ENCODE results near the gene SLC4A4.
A peak's percentile ranks its signal among the peaks of the same experiment; 100 is the strongest.
"Not testable (repeated sequence)": the region's sequence is repeated elsewhere in the genome, so short reads cannot be mapped to it uniquely, and the experiment has no call there.

SLC4A4 gene

DNA sequence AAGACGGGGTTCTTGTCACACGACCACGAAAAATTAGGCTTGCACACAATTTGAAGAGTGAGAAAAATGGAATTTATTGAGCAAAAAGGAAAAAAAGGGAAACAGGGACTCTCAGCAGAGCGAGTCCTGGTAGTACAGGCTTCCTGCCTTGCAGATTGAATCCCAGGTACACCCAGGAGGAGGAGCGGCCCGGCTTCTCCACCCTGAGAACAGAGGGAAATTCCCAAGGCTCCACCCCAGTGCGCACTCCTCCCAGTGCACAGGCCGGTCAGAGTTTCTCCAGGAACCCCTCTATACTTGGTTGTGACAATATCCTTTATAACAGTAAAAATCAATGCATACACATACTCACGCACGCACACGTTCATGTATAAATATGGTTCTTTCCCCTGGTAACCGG lies 22.0 kb downstream of the SLC4A4 start:
- DNase-seq, result no peak

DNA sequence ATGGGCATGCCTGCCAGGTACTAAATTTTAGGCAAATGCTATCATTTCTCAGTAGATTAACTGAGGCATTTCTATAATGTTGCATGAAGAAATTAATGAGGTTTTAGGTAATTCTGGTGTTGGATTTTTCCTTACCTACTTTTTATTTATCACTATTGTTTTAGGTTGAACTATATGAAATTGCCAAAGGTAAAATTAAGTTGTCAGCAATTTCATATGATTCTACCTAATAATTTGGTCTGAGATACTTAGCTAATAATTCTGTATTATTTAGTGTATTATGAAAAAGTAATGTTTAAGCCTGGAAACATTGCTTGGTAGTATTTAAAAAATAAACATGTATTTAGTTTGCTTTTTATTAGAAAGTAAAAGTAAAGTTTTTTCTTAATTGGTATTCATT lies 22.7 kb downstream of the SLC4A4 start:
- DNase-seq, result no peak

DNA sequence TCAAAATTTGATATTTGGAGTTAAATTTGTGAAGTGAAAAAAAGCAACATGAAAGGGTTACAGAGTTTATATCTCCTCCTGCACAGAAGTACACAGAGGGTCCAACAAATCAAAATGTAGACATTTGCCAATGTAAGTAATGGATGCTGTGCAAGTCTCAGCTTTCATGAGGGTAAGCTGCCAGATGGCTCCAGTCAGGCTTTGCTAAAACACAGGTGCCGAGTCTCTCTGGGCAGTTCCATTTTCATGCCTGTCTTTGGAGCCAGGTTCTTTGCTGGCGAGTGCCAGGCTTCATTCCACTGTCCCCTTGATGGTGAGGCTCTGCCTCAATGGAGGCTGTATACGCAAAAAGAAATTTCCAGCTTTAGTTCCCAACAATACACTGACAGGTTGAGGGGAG lies 27.9 kb downstream of the SLC4A4 start:
- no peak for DNase-seq

DNA sequence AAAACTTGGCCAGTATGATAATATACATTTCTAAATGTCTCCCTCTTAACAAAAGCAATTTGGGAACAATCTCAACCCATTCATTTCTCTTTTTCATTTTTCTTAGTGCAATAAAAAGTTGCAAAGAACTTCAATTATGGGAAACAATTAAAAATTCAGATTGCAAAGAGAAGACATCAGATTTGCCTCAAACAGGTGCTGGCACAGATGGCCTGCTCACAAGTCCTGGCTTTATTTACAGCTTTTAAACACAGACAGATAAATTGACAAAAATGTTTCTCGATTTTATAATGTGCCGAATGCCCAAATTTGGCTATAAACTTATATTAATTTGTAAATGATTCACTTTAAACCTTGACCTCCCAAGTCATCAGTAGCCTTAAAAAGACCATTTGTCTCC lies 28.7 kb downstream of the SLC4A4 start:
- DNase-seq, result no peak

DNA sequence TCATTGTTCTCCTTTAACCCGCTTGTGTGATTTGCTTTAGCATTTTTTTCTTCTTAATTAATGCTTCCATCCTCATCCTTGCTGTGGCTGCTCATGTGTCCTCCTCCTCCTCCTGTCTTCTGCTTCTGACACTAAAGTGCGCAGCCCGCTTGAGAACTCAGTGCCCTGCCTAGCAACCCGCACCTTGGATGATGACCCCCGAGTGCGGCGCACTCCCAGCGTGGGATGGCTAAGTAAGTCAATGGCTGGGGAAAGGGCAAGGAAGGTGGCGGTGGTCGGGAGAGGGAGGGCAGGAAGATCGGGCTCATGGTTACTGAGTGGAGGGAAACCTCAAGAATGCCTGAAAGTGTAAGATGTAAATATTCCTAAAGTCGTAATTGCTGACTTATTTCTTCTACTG lies 30.1 kb downstream of the SLC4A4 start:
- DNase-seq, result no peak

DNA sequence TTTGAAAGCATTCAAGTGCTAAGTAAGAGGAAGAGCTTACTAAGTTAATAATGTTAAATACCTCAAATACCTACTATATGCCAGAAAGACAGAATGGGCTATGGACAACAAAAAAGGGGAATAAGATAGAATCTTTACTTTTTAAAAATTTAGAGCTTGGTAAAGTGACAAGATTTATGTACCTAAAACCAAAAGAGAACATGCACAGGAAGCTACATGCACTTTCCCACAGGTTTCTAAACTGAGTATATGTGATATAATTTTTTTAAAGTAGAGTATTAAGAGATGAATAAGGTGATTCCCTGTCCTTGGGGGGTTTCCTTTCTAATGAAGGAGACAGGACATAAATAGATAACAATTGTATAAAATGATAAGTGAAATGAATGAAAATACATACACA lies 30.7 kb downstream of the SLC4A4 start:
- no peak for DNase-seq

DNA sequence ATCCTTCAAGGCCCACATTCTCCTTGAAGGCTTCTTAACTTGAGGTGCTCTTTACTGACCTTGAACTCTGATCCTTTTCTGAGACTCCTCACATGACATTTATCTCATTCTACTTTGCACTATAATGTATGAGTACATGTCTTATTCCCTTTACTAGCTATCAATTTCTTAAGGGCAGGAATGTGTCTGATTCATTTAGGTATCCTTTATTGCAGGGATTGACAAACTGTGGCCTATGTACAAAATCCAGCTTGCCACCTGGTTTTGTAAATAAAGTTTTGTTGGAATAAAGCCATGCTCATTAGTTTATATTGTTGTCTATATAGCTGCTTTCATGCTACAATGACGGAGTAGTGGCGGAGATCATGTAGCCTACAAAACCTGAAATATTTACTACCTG lies 36.7 kb downstream of the SLC4A4 start:
- no peak for DNase-seq

DNA sequence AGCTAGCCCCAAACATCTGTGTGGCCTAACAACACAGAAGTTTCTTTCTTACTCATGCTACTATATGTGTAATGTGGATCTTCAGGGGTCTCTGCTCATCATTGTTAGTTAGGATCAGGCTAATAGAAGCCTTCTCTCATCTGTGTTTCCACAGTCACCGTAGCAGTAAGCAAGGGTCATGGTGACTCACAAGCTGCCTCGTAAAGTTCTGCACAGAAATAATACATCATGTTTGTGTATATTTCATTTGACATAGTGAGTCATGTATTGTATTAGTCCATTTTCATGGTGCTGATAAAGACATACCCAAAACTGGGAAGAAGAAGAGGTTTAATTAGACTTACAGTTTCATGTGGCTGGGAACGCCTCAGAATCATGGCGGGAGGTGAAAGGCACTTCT lies 38.7 kb downstream of the SLC4A4 start:
- DNase-seq, result no peak

DNA sequence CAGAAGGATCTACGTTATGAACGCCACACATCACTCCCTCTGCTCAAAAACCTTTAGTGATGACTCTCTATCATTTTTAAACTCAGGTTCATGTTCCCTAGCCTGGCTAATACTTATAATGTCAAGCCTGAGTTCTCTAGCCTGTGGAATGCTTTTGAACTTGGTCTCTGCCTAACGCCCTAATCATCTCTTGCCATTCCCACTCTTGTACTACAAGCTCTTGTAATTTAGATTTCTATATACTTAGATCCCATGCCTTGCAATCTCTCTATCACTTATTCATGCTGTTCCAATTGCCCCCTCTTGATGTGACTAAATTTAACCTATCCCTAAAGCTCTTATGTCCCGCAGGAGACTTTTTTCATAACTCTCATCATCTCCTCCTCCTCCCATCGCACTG lies 40.3 kb downstream of the SLC4A4 start:
- DNase-seq, result no peak

DNA sequence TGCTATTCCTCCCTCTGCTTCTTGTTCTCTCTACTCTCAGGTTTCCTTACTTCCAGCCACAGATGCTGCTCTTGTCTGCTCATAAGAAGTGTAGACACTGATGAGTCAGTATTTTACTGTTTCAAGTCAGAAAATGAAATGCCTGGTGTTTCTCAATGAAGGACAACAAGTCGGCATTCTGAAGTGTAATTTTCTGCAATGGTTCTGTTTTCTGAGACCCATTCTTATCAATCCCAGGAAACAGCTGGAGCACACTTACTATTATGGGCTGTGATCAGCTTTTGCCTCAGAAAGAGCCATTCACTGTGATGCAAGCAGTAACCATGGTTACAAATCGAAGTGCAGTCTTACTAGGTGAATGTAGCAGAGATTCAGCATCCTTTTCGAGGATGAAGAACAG lies 42.0 kb downstream of the SLC4A4 start:
- no peak for DNase-seq

DNA sequence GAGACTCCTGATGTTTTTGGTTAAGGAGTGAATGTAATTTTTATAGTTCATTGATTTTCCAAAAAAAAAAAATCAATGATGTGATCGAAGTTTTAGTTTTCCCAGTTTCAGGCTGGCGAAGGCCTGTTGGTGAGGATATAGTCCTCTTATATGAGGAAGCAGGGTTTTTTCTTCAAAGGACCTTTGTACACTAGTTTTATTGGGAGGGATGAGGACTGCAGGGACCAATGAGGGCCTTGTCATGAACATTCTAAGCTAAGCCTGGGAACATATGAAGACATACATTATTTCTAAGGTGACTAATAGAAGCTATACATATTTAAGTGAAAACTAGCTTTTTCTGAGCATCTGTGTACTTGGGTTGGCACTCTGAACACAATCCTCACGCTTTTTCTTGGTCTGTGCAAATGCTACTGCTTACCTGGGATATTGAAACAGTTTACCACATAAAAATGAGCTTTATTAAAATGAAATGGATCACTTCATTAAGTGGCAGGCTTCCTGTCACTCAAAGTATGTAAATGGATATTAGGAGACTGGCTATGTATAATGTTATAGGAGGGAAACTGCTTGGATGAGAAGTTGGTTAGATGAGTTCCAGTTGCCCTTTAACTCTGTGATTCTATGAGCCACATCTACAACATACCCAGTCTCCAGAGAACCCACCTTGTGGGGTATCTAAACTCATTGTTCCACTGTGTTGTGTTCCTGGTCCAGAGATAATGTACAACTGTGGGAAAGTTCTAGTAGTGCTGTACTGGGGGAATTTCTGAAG lies 43.5 kb downstream of the SLC4A4 start:
- DNase-seq, result no peak

DNA sequence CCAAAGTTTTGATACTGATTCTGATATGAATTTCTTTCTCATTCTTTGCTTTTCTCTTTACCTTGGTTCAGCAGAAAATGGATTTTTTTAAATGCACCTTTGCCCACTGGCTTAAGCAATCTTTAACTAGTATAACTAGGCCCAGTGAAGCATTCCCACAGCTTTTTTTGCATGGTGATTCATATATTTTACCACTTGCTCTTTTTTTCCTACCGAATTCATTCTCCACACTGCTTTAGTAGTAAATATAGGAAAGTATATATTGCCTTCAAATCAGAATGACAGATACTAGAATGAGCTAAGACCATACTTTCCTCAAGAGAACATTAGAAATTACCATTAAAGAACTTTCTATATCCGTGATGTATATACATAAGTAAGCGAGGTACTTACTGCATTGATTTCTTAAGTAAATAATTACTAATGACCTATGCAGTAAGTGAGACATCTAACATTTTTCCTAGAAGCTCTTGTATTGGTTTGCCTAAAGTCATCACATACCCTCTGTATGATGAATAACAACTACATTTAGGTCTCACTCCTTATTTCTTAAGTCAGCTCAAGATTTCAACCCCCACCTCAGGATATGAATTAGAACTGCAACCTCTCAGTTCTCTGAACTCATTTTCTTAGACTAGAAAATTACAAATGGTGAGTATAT lies 44.2 kb downstream of the SLC4A4 start:
- no peak for DNase-seq

DNA sequence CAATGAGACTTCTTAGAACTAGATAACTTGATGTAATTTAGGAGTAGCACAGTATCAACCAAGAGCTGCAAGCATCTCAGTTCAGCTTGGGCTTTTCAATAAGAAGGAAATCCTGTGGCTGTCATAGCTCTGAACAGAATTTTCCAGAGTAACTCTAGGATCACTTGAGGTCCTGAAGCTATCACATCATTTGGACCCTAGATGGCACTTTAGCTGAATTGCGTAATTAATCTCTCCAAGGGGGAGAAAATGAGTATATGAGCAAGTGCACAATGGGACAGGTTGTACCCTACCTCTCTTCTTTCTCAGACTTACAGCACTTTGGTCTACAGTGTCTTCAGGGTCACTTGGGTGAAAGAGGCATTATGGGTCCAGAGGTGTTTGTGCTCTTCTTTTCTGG lies 45.2 kb downstream of the SLC4A4 start:
- no peak for DNase-seq

DNA sequence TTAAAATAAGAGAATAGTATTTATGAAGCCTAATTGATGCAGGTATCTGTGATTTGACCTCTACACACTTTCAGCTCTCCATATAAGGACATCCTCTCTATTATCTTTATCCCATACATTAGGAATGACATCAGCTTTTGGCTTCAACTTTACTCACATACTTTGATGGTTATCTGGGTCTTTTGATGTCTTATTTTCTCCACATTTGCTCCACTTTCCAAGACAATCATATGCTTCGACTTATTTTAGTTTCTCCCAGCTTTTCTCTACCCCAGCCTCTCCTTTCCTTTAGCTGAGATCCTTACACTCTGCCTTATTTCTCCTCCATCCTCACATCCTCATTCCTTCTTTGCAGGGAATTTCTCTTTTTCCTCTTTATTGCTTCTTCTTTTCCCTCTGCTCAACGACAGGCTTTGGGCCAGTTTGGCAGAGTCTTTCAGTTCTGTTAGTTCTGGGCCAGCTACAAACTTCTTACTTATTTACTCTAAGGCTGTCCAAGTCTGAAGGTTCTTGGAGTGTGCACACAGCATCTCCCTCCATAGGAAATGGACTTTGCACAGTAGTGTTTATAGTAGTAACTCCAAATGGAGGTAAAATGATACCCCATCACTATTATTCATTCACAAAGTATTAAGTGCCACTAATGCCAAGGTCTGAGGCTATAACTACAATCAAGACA lies 50.5 kb downstream of the SLC4A4 start:
- peak; percentile 11 for DNase-seq

DNA sequence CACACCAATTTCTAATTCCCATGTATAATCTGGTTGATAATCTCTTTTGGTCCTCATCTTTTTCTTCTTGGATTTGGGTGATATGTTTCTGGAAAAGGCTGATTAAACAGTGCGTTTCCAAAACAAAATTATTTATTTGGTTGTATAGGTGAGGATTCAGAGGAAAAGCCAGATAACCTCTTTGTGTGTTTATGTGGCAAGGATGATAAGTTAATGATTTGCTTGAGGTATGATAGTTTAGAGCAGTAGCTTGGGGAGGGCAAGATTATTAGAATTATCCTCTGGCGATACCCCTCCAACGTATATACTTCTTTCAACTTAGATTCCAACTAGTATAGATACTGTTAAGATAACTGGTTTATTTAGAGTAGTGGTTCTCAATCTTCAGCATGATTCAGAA lies 53.3 kb downstream of the SLC4A4 start:
- DNase-seq, result no peak

DNA sequence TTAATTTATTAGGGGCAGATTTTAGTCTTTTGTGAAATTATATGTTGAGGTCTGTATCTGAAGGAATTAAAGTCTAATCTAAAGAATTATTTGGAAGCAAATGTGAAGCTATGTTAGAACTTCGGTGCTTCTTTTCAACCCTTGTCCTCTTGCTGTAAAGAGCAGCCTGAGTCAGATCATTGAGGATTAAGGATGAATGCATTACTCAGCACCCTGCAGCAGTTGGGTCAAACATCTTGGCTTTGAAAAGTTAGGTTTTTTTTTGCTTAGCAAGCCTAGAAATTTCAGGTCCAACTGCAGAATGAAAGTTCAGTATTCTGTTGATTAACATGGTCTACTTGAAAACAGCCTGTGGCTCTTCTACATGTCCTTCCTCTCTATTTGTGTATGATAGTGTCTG lies 57.6 kb downstream of the SLC4A4 start:
- DNase-seq, result no peak

DNA sequence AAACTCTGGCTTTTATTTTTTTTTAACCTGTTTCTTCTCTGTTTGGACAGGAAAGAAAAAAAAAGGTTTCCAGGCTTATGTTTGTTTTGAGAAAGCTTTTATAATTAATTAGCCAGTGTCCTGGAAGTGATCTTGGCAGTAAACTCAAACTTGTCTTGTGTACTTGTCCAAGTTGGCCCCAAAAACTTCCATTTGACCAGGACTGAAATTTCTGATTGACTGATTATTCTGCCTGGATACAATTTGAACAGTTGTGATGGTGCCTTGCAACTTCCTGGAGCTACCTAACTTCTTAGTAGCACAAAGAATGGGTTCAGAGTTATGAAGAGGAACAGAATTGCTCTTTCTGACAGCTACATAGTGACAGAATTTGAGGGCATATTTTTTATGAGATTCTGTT lies 62.0 kb downstream of the SLC4A4 start:
- peak; percentile 33 for DNase-seq

DNA sequence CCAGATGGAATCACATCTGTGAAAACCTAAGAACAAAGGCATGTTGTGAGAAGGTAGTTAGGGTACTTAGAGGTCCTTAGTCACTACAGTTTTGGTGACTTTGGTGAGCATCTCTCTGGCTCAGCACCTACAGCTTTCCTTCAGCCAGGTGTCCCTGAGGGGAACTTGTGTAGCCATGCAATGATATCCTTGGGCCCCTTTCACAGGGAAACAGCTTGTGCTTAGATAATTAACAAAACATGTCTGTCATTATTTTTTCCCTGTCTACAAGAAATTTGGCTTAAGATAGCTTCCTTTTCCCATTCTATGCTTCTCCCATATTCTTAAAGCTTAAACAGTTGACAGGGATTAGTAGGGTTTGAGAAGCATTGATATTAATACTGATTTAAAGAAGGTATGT lies 63.8 kb downstream of the SLC4A4 start:
- DNase-seq, result no peak

DNA sequence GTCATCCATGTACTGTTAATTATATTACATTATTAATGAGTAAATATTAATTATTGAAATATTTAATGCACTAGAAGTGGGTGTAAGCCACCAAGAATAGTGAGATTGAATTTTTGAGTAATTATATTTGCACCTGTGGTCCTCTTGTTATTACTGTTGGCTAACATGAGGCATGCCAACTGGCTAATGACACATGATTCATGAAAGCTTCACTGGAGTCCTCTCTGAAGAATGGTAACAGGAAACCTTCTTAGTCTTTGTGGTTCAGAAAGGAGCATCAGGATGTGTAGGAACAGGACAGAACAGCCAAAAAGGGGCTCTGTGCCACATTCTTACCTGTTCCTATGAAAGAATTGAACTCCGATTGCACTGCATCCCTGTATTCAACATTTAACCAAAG lies 65.2 kb downstream of the SLC4A4 start:
- DNase-seq, result no peak

DNA sequence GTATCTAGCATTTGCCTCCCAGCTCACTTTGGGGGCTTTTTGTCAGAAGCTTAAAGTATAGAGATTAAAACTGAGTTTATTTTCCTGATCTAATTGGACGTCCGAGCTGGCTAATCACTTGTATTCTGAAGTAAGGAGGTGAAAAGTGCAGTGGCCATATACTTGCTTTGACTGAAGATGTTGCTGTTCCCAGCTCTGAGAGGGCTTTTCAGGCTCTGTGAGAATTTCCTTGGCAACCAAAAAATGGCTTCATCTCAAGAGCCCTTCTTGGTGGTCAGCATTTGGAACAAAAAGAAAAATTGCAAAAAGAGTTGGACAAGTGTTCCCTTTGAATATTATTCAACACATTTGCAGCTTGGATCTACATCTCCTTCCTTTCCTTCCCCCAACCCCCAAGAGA lies 67.0 kb downstream of the SLC4A4 start:
- peak; percentile 31 for DNase-seq

DNA sequence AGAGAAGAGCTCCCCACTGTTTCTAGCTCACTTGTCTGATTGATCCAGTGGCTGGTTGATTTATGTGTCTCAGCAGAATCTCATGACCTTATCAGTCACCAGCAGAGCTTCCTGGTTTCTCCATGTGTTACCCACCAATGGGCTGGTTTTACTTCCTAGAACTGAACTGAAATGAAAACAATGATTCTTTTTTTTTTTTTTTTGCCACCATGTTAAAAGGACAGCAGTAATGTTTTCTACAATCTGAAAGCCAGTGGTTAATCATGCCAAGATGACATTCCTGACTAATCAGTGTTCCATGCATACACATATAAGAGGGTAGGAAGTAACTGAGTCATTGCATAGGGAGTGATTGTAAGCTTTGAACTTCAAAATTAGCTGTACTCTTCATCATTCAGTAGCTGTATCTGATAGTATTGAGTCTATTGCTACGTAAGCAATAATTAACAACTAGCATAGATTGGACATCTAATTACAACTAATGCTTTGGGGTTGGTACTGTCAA lies 67.7 kb downstream of the SLC4A4 start:
- no peak for DNase-seq

DNA sequence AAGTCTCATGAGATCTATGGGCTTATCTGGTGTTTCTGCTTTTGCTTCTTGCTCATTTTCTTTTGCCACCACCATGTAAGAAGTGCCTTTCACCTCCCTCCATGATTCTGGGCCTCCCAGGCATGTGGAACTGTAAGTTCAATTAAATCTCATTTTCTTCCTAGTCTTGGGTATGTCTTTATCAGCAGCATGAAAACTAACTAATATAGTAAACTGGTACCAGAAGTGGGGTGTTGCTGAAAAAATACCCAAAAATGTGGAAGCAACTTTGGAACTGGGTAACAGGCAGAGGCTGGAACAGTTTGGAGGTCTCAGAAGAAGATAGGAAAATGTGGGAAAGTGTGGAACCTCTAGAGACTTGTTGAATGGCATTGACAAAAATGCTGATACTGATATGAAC lies 70.1 kb downstream of the SLC4A4 start:
- not testable (repeated sequence) for DNase-seq

DNA sequence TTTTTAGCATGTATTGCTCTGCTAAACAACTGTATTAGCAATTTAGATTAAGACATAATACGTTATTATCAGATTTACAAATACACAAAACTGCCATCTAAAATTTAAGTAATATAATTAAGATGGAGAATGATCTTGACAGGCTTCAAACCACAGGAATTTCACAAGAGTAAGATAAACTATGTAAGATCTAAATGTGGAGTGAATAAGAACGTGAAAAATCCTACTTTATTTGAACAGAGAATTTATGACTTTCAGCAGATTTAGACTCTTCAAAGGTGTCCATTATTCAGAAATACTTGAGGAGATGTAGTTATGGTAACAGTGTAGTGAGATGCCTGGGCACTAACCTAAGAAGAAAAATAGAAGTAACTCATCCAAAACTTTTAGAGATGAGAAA lies 73.2 kb downstream of the SLC4A4 start:
- DNase-seq, result no peak

DNA sequence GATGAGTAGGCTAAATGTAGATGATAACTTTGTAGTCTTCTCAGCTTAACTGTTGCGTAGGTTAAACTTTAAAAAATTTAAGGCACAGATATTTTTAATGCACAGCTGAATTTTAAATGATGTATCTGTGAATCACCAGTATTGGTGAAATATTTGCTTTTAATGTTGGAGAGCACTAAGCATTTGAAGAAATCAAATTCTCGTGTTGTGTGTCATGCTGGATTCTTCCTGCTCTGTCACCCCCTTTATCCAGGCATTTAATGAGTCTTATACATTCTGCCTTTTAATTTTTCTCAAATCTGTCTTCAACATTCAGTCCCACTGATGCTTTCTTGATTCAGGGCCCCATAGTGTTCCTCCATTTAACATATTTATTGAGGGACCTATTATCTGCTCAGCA lies 76.7 kb downstream of the SLC4A4 start:
- no peak for DNase-seq
